Peyer's patch (tissue), 4 donors: Measurements from ENCODE around the gene FGL2.

ENCODE experiments used
- CTCF ChIP-seq, 6 experiments: fragments of 450-650 bp in 4 of 6; fragments of 200-600 bp in 2 of 6; sonication (generic) in 1 of 6; IDR thresholded peaks; one replicate each; pipeline ENCODE4 v1.5.1; 2017 to 2019; ENCODE audit warnings: antibody characterized with exemption in 6 of 6, mild to moderate bottlenecking in 3 of 6, moderate library complexity in 1 of 6
- POLR2A ChIP-seq, 2 donors: fragments of 450-650 bp; IDR thresholded peaks; one replicate each; pipeline ENCODE4 v1.5.1; 2017; ENCODE audit warnings: antibody characterized with exemption in 2 of 2, mild to moderate bottlenecking in 2 of 2, moderate library complexity in 2 of 2

- TF ChIP-seq CTCF (IDR thresholded peaks at IDR 0.05) (no peak), POLR2A (IDR thresholded peaks at IDR 0.05) (no peak)
These were observed 42.2 kb downstream of the FGL2 start for GRCh38 chr7:77157446-77157845.
